ENCODE results near the gene HS6ST3. TPM values are rescaled to one million over a fixed set of nuclear protein-coding genes. Genes with fewer than 3 reads are reported as not detected.
"Not testable (repeated sequence)": the region's sequence is repeated elsewhere in the genome, so short reads cannot be mapped to it uniquely, and the experiment has no call there.

Gene HS6ST3
- total RNA-seq, 2 donors from 2014 or later: 0.02 to 0.13 TPM

DNA sequence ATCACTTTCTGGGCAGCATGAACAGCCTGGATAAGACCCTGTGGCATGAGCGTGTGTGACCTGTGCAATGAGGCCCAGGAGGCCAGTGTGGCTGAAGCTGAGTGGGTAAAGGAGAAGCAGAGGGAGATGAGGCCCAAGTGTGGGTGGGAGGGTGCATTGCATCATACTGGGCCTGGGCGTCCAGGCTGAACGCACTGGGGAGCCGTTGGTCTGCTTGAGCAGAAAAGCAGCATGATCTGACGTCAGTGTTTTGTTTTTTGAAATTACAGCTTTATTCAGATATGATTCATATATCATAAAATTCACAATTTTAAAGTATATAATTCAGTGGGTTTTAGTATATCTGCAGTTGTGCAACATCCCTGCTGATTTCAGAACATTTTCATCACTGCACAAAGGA, 409.7 kb downstream of the HS6ST3 start:
- Histone ChIP-seq H3K4me1 (no peaks in the 10 kb centered on the region), H3K9me3 (no peaks in the 10 kb centered on the region), H3K36me3 (no peaks in the 10 kb centered on the region), H3K27me3 (no peaks in the 10 kb centered on the region), H3K9ac (ENCODE audit: low read depth in 2 of 2, low read length in 2 of 2) (no peak overlapping the region), H3K27ac (no peak overlapping the region), H3K4me3 (no peak overlapping the region)
- TF ChIP-seq, protein P1, sequence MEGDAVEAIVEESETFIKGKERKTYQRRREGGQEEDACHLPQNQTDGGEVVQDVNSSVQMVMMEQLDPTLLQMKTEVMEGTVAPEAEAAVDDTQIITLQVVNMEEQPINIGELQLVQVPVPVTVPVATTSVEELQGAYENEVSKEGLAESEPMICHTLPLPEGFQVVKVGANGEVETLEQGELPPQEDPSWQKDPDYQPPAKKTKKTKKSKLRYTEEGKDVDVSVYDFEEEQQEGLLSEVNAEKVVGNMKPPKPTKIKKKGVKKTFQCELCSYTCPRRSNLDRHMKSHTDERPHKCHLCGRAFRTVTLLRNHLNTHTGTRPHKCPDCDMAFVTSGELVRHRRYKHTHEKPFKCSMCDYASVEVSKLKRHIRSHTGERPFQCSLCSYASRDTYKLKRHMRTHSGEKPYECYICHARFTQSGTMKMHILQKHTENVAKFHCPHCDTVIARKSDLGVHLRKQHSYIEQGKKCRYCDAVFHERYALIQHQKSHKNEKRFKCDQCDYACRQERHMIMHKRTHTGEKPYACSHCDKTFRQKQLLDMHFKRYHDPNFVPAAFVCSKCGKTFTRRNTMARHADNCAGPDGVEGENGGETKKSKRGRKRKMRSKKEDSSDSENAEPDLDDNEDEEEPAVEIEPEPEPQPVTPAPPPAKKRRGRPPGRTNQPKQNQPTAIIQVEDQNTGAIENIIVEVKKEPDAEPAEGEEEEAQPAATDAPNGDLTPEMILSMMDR (IDR thresholded peaks at IDR 0.05): no peak
- DNase-seq: no peak
- intact Hi-C loops (cut with DNase I): no loop called here

DNA sequence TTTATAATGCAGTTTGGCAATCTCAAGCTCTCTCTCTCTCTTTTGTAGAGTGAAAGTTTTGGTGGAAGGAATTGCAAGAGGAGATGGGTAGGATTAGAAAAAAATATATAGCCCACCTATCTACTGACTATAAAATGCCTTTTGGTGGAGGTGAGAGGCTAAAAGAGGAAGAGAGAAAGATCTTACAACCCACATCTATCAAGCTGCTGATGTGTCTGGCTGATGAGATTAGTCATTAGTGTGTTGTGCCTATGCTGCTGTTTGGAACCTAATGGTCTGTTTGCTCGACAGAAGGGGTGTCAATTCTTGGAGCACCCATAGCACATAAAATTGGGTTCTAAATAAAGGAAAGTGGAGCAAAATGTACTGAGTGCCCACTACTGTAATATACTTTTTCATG, 411.0 kb downstream of the HS6ST3 start:
- Histone ChIP-seq H3K9me3 (no peaks in the 10 kb centered on the region), H3K27me3 (no peaks in the 10 kb centered on the region), H3K27ac (no peak overlapping the region), H3K4me3 (no peak overlapping the region), H3K36me3 (no peaks in the 10 kb centered on the region), H3K4me1 (no peaks in the 10 kb centered on the region), H3K9ac (ENCODE audit: low read depth in 2 of 2, low read length in 2 of 2) (no peak overlapping the region)
- DNase-seq: no peak
- TF ChIP-seq, protein P1 (IDR thresholded peaks at IDR 0.05): no peak
- intact Hi-C loops (cut with DNase I): no loop called here

DNA sequence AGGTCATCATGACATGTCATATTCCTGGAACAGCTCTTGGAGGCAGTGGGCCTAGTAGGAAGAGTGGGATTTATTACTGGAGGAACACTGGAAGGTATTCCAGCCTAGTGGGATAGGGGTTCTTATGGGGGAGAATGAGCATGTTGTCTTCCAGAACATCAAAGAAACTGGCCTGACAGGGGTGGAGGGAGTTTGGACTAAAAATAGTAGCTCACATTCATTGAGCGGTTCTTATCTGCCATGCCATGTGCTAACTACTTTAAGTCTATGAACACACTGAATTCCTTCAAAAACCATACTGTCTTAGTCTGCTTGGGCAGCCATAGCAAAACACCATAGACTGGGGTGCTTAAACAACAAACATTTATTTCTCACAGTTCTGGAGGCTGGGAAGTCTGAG, 413.6 kb downstream of the HS6ST3 start:
- Histone ChIP-seq H3K9me3 (no peaks in the 10 kb centered on the region), H3K9ac (ENCODE audit: low read depth in 2 of 2, low read length in 2 of 2) (no peak overlapping the region), H3K4me1 (no peaks in the 10 kb centered on the region), H3K36me3 (no peaks in the 10 kb centered on the region), H3K4me3 (no peak overlapping the region), H3K27me3 (no peaks in the 10 kb centered on the region), H3K27ac (no peak overlapping the region)
- TF ChIP-seq, protein P1 (IDR thresholded peaks at IDR 0.05): no peak
- intact Hi-C loops (cut with DNase I): no loop called here
- no peak for DNase-seq

DNA sequence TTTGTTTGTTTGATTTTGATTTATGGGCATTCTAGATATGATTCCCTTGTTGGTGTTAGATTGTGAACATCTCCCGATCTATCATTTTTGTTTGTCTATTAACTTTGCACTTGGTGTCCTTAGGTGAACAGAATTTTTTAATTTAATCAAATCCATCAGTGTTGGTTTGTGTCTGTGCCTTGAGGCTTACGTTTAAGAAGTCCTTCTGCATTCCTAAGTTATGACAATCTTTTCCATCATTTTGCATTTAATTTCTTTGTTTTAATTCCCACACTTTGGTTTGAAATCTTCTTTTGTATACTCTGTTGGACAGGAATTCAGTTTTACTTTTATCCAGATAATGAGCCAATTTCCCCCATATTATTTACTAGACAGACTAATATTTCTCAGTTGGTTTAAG, 421.7 kb downstream of the HS6ST3 start:
- no peak for DNase-seq
- Histone ChIP-seq H3K4me1 (no peaks in the 10 kb centered on the region), H3K9ac (ENCODE audit: low read depth in 2 of 2, low read length in 2 of 2) (no peak overlapping the region), H3K27ac (no peak overlapping the region), H3K27me3 (no peaks in the 10 kb centered on the region), H3K36me3 (no peaks in the 10 kb centered on the region), H3K9me3 (no peaks in the 10 kb centered on the region), H3K4me3 (no peak overlapping the region)
- intact Hi-C loops (cut with DNase I): no loop called here
- TF ChIP-seq, protein P1 (IDR thresholded peaks at IDR 0.05): no peak

DNA sequence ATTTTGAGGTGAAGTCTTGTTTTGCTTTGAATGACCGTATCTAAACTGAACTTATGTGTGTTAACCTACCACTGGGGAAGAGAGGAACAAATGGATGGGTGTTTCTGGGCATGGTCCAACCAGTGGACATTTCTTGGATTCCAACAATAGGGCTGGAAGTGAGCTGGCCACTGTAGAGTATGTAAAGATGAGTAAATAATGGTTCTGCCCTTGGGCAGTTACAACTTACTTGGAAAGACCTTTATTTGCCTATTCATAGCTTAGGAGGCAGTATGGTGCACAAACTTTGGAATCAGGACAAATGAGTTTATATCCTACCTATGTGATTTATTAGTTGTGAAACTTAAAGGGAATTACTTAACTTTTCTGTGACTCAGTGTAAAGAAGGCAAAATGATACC, 429.5 kb downstream of the HS6ST3 start:
- Histone ChIP-seq H3K4me3 (no peak overlapping the region), H3K9ac (ENCODE audit: low read depth in 2 of 2, low read length in 2 of 2) (no peak overlapping the region), H3K4me1 (no peaks in the 10 kb centered on the region), H3K36me3 (no peaks in the 10 kb centered on the region), H3K9me3 (no peaks in the 10 kb centered on the region), H3K27me3 (no peaks in the 10 kb centered on the region), H3K27ac (no peak overlapping the region)
- DNase-seq: no peak
- intact Hi-C loops (cut with DNase I): no loop called here
- TF ChIP-seq, protein P1 (IDR thresholded peaks at IDR 0.05): no peak

DNA sequence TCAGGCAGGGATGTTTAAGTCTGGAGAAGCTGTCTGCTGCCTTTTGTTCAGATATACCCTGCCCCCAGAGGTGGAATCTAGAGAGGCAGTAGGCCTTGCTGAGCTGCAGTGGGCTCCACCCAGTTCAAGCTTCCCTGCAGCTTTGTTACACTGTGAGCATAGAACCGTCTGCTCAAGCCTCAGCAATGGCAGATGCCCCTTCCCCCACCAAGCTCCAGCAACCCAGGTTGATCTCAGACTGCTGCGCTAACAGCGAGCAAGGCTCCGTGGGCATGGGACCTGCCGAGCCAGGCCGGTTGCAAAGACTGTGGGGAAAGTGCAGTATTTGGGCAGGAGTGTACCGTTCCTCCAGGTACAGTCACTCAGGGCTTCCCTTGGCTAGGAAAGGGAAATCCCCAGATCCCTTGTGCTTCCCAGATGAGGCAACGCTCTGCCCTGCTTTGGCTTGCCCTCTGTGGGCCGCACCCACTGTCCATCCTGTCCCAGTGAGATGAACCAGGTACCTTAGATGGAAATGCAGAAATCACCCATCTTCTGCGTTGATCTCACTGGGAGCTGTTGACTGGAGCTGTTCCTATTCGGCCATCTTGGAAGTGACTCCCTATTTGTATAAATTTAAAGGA, 434.6 kb downstream of the HS6ST3 start:
- H3K4me1 ChIP-seq; H3K4me3 ChIP-seq; intact Hi-C loops (cut with DNase I); H3K9me3 ChIP-seq; H3K9ac ChIP-seq (ENCODE audit: low read depth in 2 of 2, low read length in 2 of 2); DNase-seq; H3K27ac ChIP-seq; H3K27me3 ChIP-seq; H3K36me3 ChIP-seq: not testable (repeated sequence)

Measured in colonic mucosa (tissue), 4 donors.